ENCODE measurements around the gene PBX4.

Gene PBX4

DNA sequence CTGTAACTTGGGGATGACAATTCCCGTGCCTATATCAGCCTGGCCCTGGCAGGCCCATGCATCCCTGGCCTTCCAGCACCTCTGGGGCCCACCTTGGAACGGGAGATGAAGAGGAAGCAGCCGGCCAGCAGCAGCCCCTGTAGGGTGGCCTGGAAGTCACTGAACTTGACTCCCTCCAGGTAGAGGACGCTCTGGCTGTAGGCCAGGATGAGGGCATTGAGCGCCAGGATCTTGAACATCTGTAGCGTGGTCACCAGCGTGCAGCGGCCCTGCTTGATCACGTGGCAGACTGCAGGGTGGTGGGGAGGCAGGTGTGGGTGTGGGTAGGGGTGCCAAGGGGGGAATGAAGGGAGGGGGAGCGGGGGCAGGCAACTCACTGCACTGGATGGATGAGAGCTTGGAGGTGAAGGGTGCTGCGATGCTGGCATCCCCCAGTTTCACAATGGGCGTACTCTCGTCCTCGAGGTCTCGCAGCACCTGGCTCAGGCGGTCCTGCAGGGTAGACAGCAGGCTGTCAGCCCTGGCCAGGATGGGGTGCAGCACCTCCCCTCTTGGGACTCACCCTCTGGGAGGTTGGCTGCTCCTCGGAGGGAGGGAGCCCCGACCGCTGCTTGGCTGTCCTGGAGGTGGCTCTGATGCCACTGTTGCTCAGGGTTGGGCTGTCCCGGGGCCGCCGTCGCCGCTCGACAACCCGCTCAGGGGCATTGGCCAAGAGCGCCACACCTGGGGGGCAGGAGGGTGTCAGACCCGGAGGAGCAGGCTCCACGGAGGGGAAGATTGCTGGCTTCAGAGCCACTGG is 28.7 kb upstream of the PBX4 start:
- no peak for DNase-seq

DNA sequence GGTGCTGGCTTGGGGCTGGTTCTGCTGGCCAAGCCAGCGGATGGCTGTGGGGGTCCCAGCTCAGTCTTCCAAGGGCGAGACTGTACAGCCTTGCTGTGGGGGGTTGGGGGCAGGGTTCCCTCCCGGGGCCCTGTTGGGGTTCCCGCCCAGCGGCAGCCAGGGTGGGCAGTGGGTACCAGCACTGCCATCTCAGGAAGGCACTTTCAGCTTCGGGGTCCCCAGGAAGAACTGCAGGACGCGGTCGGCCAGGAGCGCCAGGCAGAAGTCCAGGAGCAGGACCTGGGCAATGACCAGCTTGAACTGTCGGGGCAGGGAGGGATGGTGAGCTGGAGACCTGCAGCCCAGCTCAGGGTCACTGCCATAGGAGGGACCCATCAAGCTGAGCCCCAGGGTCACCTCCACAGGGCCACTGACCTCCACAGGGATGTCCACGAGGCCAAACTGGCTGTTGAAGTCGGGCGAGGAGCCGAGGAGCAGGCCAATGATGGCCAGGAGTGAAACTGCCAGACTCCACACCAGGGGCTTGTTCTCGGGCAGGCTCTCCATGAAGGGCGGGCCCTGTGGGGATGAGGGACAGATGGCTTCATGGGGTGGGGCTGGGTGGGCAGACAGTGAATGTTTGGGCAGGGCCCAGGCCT is 26.9 kb upstream of the PBX4 start:
- no peak for DNase-seq

DNA sequence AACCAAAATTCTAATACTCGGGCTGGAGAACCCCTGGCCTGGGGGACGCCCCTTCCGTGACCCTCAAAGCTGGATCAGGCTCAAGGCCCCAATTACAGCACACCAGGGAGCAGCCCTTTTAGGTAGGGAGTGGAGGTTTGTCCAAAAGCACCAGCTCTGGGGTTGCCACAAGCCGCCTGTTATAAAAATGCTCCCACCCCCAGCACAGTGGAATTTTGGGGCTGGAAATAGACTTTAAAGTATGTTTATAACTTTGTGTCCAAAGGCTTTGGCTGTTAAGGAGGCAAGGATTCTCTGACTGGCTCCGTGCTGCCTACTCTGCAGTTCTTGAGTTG is 25.5 kb upstream of the PBX4 start:
- DNase-seq: no peak

DNA sequence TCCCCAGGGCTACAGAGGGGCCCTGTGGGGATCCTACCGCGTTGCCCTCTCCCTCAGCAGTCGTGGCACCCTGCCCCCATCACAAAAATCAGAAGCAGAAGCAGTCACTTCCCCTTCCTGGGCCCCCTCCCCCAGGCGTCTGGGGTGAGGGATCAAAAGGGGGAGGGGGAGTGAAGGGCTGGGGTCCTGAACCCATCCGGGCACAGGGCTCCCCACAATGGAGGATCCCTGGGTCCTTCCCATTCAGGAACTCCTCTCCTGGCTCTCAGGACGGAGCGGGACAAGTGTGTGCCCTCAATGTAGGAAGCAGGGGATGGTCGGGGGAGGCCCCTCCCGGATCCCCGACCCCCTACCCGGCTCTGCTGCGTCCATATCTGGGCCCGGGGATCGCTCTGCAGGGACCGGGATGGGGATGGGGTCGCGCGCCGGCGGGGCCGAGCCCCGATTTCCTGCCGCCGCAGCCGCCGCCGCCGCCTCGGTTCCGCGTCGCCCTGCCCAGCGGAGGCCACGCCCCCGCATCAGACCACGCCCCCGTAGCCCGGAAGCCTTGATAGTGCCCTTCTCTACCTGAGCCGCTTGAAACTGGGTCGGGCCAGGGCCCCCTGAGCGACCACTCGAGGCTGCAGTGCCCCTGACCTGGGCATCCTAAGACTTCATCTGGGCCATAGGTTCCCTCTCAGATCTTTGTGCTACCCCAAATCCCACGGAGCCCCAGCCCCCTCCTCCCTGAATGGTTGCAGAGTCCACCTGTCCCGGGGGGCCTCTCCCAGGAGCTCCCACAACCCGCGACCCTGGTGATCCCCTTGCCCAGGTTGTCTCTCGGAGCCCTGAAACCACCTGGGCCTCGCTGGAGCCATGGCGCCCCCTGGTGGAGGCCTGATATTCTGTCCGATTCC is 24.9 kb upstream of the PBX4 start, which contains the start of gene GMIP:
Gene GMIP, minus strand, starts transcription at position 500 of the 896 bp plus-strand sequence. Its CDS starts 128 bp downstream, at position 372.
- peak; percentile 91 for DNase-seq

DNA sequence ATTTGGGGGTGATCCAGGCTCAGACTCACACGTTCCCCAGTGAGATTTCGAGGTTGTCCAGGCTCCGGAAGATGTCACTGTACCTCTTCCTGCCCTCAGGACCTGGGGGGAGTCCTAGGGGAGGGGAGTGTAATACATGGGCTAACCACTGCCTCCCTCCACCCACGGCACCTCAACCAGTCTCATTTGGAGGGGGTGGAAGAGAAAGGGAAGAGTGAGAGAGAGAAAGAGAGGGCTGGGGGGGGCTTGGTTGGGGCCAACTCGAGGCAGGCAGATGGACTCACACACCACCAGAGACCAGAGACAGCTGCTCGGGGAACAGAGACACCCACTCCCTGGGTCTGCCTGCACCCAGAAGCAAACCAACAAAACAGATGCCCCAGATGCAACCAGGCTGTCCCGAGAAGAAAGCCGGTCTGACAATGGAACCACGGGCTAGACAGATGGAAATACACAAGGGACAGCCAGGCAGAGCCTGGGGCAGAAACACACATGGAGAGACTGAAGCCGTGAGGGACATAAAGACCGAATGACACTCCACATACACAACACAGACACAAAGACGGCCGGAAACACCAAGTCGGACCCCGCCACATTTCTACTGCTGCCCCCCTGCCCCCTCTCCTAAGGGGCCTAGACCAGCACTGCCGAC is 24.1 kb upstream of the PBX4 start:
- DNase-seq: no peak

DNA sequence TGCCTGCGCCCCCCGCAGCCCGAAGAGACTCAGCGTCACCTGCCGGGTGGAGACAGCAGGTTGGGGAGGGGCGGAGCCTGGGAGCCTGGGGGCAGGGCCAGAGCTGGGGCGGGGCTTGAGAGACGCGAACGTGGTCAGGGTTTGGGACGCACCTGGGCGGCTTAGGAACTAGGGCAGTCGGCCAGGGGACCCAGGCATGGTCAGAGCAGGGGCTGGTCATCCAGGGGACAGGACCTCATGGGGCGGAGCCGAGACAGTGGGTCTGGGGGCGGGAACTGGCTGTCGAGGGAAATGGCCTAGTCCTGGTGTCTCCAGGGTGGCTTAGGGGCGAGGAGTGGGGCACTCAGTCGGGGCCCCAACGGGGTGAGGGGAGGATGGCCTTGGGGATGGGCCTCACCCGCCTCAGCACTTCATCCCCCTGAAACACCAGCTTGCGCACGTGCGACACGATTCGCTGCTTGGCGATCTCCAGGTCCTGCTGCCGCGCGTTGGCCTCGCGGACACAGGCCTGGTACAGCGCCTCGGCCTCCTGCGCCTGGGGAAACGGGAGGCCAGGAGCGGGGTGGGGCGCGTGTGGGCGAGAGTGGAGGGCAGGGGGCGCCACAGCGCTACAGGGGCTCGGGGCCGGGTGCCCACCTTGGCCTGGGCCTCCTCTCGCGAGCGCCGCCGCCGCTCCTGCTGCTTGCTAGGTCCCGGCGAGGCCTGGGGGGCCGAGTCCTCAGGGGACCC is 19.2 kb upstream of the PBX4 start:
- DNase-seq: no peak

DNA sequence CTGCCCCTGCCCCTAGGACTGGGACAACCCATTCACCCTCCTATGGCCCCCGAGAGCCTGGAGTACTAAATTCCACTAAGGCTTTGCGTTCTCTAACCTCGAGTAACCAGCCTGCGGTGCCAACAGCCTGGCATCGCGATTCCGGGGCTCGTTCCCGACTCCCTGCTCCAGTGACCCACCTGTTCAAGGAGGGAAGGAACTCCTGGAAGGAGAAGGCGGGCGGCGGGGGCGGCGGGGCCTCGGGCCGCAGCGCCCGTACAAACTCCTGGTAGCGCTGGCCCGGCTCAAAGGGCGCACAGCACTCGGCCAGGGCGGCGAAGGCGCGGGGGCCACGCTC is 18.7 kb upstream of the PBX4 start:
- no peak for DNase-seq

DNA sequence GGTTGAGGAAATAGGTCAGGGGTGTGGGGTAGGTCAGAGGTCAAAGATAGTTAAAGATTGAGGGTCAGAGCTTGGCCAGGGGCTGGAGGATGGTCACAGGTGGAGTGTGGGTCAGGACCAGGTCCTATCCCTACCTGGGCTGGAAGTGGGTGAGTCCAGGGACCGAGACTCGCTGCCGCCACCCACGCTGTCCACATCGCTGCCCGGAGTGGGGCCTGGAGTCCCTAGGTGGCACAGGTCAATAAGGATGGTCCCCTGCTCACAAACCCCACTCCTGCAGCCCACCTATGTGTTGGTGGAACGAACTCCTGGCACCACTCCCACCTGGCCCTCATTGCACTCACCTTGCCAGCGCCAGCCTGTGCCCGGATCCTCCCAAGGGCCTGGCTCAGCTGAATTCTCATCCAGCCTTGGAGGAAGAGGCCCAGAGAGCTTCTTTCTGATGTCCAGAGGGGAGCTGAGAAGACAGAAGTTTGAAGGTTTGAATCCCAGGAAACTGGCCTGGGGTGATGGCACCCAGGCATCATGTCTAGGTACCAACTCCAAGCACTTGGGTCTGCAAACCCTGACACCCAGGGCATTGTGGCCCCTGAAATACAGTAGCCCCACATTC is 18.2 kb upstream of the PBX4 start:
- no peak for DNase-seq

DNA sequence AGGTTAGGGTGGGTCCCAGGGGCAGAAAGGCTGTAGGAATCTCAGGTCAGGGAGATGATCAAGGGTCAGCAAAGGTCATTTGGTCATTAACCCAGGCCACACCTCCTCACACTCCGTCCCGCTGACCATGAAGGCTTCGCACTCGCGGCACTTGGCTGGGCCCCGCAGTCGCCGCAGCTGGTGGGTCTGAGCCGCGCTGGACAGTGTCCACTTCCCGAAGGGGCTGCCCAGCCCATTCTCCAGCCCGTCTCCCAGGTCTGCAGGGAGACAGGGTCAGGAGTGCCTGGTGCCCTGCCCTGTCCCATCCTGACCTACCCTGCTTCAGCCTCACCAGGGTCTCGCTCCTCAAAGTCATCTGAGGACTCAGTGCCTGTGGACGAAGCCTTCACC is 16.8 kb upstream of the PBX4 start:
- no peak for DNase-seq

DNA sequence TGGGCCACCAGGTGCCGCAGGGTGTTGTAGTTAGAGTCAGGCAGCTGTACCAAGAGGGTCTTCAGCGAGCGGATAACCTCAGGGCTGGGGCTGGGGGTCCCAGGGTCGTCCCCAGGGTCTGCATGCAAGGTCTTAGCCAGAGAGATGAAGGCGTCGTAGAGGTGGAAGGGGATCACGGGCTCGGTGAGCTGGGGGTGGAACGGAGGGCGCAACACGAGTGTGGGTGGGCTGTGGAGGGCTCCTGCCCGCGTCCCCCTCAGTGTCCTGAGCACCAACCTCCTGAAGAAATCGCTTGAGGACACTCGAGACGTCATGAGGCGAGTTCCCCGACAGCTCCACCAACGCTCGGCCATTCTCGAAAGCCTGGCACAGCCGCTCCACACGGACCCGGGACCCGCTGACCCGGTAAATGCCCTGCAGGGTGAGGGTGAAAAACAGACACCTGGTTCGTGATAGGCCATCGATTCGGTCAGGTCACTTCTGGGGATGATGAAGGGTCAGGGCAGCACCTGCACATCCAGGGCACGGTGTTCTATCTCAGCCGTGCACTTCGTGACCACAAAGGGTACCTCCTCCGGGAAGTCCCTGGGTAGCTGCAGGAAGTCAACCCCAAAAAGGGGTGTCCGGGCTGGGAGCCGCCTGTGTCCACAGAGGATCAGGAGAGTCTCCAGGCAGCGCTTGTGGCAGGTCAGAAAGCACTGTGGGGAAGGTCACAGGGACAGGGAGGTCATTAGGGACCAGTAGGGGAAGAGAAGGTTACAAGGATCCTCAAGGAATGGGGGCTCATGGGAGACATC is 16.2 kb upstream of the PBX4 start:
- DNase-seq: no peak

DNA sequence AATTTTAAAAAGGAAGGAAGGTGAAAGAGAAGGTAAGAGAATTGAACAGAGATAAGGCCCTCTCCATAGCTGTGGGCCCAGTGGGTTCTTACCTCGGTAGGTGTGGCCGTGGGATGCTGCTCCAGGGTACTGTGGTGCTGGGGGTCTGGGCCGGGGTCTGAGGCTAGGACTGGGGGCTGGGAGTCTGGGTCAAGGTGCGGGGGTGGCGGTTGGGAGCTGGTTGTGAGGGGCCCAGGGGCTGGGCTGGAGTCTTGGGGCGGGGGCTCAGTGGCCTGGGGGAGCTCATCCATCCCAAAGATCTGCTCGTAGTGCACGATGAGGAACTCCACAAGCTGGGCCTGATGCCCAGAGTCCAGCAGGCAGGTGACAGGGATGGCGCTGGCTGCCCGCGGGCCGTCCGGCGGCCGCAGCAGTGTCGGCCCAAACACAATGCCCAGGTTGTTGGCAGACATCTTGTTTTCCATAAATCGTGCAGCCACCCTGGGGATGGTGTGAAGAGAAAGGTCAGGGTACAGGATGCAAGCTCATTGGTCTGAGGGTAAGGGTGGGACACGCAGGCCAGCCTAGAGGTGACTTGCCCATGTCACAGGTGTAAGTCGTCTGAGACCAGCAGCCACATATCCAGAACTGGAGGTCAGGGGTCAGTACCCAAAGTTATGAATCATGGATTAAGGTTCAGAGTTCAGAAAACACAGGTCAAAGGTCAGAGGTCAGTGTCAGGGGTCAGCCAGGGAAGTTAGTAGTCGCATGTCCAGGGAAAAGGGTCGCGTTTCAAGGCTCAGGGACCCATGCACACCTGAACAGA is 15.4 kb upstream of the PBX4 start:
- no peak for DNase-seq

DNA sequence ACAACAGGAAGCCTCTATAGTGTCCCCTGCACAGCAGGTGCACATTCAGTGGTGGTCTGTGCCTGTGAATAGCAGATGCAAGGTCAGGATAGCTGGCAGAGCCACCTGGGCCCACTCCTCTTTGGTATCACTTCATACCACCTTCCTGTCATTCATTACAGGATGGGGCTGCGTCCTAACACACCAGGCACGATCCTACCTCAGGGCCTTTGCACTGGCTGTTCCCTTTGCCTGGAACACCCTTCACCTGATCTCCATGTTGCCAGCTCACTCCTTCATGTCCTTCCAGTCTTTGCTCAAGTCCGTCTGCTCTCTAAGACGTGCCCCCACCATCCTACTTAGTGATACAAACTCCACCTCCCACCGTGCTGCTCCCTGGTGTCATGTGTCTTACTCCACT is 14.2 kb upstream of the PBX4 start:
- DNase-seq: no peak

DNA sequence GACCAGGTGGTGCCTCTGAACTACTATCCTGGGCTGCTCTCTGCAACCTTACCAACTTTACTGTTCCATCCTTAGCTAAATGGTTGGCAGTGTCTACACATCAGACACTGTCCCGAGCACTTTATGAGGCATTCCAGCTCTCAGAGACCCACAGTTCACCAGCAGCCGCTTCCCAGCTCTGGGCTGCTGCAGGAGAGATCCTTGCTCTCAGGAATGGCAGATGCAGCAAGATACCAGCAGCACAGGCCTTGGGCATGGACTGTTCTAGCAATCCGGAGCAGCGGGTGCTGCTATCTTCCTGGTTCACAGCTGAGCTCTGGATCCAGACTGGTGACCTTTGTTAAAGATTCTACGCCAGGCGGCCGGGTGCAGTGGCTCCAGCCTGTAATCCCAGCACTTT is 12.9 kb upstream of the PBX4 start:
- DNase-seq: no peak

DNA sequence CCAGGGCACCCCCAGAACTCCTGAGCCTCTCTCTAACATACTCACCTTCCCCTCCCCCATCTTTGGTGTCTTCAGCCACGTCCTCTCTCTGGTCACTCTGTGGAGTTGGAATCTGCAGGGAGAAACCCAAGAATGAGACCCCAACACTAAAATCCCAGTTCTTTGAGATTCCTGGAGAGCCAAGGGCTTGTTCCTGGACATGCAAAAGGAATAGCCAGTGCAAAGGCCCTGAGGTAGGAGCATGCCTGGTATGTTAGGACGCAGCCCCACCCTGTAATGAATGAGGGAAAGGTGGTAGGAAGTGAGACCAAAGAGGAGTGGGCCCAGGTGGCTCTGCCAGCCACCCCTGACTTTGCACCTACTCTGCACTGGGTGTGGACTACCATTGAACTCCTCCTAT is 11.9 kb upstream of the PBX4 start:
- no peak for DNase-seq

DNA sequence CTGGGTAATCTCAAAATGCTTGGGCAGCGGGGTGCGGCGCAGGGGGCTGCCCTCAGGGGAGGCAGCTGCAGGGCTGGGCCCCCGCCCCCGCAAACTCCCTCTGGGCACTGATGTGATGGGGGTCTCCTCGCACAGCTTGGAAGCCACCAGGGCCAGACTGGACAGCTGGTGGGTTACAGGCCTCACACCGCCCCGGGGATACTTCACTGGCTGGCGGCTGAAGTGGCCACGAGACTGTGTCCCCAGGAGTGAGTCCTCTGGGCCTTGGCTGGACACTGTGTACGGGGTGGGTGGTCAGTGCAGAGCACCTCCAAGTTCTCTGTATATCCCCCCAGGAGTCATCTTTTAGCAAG is 11.6 kb upstream of the PBX4 start:
- DNase-seq: no peak

DNA sequence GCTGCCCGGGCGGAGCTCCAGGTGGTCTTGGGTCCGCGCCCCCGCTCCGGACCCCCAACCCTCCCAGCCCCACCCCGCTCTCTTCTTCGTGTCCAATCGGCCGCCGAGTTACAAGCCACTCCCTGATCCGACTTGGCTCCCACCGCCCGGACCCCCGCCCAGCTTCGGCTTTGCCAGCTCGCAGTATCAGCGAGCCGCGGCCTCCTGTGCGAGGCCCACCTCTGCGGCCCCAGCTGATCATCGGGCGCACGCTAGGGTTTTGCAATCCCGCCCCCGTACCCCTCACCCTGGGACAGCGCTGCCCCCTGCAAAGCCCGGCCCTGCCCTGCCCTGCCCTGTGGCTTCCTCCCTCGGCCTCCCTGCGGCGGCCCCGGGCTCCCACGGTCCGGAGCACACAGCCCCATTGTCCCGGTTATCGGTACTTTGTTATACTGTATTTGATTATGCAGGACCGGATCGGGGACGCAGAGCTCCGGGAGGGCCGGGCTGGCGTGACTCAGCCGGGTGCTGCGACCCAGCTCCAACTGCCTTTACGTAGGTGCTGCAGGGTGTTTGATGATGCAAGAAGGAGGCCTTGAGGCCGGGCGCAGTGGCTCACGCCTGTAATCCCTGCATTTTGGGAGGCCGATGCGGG is 10.1 kb upstream of the PBX4 start:
- peak; percentile 61 for DNase-seq

DNA sequence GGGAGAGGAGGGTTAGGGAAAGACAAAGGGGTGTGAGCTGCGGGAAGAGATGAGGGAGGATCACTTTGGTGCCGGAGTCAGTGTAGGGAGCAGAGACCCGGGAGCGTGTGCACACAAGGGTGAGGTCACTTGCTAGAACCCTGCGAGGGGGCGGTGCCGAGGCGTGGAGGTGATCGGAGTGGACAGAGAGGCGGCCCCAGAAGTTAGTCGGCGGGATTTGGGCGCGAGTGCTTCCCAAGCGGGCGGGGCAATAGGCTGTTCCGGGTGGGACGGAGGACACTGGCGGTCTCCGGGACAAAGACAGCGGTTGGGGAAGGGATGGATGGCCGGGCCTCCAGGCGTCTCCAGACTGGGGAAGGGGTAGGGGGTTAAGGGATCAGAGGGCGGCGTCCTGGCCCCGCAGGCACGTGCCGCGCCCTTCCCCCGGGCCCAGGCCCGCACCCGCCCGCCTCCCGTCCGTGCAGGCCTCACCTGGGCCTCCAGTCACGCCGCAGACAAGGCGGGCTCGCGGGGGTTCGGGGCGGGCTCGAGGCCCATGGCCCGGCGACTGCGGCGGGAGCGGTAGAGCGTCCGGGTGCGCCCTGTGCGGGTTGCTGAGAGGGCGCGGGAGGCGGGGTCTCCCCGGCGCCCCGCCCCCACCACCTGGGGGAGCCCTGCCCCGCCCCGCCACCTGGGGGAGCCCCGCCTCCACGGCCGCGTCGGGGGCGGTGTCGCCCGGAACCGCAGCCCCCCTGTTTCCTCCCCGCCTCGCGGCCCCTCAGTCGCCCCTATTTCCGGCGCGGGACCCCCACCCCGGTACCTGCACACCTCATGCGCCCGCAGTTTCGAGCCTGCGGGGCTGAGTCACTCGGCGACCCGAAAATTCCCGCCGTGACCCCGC is 9.4 kb upstream of the PBX4 start, which contains the start of gene LPAR2:
Gene LPAR2, minus strand, starts transcription at position 600 of the 880 bp plus-strand sequence. CDS start 945 bp downstream, outside the sequence.
- peak; percentile 74 for DNase-seq

Data from activated CD4-positive, CD25-positive, alpha-beta regulatory T cell treated with anti-CD3 and anti-CD28 coated beads, Interleukin-2, amount 50 U/mL, for 72 hours (primary cell).